ENCODE results near the gene PDE4B. TPM values are rescaled to one million over a fixed set of nuclear protein-coding genes. Genes with fewer than 3 reads are reported as not detected.

The PDE4B gene
- polyA plus RNA-seq, 1 donor (not counting 4 experiments of a cell fraction or from before 2014, with no cell fraction given) = 0.29 TPM

DNA sequence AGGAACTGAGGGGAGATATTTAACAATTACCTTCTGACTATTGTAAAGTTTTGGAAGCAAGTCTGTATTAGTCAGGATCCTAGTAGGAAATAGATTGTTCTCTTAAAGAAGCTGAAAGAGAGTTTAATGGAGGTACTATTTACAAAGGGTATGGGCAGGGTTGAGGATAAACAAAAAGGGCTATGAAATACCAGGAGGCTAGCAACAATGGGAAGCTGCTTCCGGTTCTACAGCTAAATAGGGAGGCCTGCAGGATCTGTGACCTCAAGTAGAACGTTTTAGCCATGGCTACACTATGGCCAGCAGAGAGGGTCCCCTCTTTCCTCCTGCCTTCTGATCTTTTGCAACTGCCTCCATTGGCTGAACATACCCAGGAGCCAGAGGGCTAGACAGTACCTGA is 117.7 kb downstream of the PDE4B start:
- DNase-seq (ENCODE audit: low read depth, low spot score) = no peak
- H3K27ac ChIP-seq (ENCODE audit: control insufficient read depth, insufficient read depth, low read length) = no peak overlapping the region

GRCh38 chr1:65911679-65912078 is 119.0 kb downstream of the PDE4B start:
- dilution Hi-C loops (cut with MboI; ENCODE audit: extremely low pct_ligation_motif_present, low sequenced_read_pairs) = no loop called here
- Histone ChIP-seq H3K27ac (ENCODE audit: control insufficient read depth, insufficient read depth, low read length) (no peak overlapping the region), H3K9me3 (ENCODE audit: control insufficient read depth, low read depth, low read length) (no peaks in the 10 kb centered on the region), H3K9ac (ENCODE audit: control insufficient read depth, extremely low read depth, insufficient read depth, low read length) (no peak overlapping the region), H3K27me3 (ENCODE audit: control insufficient read depth, extremely low read depth, insufficient read depth, low read length) (no peaks in the 10 kb centered on the region), H3K79me2 (ENCODE audit: control insufficient read depth, insufficient read depth, low read length) (no peaks in the 10 kb centered on the region), H3K9me1 (ENCODE audit: control insufficient read depth, extremely low read depth, insufficient read depth, low read length) (no peaks in the 10 kb centered on the region), H4K20me1 (ENCODE audit: control insufficient read depth, extremely low read depth, insufficient read depth, low read length) (no peaks in the 10 kb centered on the region), H3K4me3 (ENCODE audit: control insufficient read depth in 2 of 3, extremely low read depth in 1 of 3, insufficient read depth in 2 of 3, low read depth in 1 of 3, low read length in 3 of 3) (no peak overlapping the region), H3K36me3 (ENCODE audit: control insufficient read depth in 2 of 2, extremely low read depth in 1 of 2, insufficient read depth in 2 of 2, low read length in 2 of 2) (no peaks in the 10 kb centered on the region), H3K4me1 (ENCODE audit: control insufficient read depth, extremely low read depth, insufficient read depth, low read length) (no peaks in the 10 kb centered on the region), H2AFZ (ENCODE audit: control insufficient read depth, low read length) (no peak overlapping the region), H3K4me2 (ENCODE audit: control insufficient read depth, extremely low read depth, insufficient read depth, low read depth, low read length) (no peak overlapping the region)
- FAIRE-seq (no peak), DNase-seq (ENCODE audit: low read depth, low spot score) (no peak)
- TF ChIP-seq, protein P1, sequence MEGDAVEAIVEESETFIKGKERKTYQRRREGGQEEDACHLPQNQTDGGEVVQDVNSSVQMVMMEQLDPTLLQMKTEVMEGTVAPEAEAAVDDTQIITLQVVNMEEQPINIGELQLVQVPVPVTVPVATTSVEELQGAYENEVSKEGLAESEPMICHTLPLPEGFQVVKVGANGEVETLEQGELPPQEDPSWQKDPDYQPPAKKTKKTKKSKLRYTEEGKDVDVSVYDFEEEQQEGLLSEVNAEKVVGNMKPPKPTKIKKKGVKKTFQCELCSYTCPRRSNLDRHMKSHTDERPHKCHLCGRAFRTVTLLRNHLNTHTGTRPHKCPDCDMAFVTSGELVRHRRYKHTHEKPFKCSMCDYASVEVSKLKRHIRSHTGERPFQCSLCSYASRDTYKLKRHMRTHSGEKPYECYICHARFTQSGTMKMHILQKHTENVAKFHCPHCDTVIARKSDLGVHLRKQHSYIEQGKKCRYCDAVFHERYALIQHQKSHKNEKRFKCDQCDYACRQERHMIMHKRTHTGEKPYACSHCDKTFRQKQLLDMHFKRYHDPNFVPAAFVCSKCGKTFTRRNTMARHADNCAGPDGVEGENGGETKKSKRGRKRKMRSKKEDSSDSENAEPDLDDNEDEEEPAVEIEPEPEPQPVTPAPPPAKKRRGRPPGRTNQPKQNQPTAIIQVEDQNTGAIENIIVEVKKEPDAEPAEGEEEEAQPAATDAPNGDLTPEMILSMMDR (optimal IDR thresholded peaks at IDR 0.05 in 1 of 3, IDR thresholded peaks at IDR 0.05 in 1 of 3, conservative IDR thresholded peaks at IDR 0.05 in 1 of 3; ENCODE audit: extremely low read depth in 1 of 3, insufficient read depth in 2 of 3, low read length in 3 of 3) = no peak
- no peak for TF ChIP-seq EZH2 (IDR thresholded peaks at IDR 0.05; ENCODE audit: low read length)

More for the DNA sequence above, 117.7 kb downstream of the PDE4B start:
- Histone ChIP-seq H3K9me3 (ENCODE audit: control insufficient read depth, low read depth, low read length) (no peaks in the 10 kb centered on the region), H3K4me2 (ENCODE audit: control insufficient read depth, extremely low read depth, insufficient read depth, low read depth, low read length) (no peak overlapping the region), H4K20me1 (ENCODE audit: control insufficient read depth, extremely low read depth, insufficient read depth, low read length) (no peaks in the 10 kb centered on the region), H3K4me1 (ENCODE audit: control insufficient read depth, extremely low read depth, insufficient read depth, low read length) (no peaks in the 10 kb centered on the region), H3K27me3 (ENCODE audit: control insufficient read depth, extremely low read depth, insufficient read depth, low read length) (no peaks in the 10 kb centered on the region), H3K4me3 (ENCODE audit: control insufficient read depth in 2 of 3, extremely low read depth in 1 of 3, insufficient read depth in 2 of 3, low read depth in 1 of 3, low read length in 3 of 3) (no peak overlapping the region), H3K9ac (ENCODE audit: control insufficient read depth, extremely low read depth, insufficient read depth, low read length) (no peak overlapping the region), H3K9me1 (ENCODE audit: control insufficient read depth, extremely low read depth, insufficient read depth, low read length) (no peaks in the 10 kb centered on the region), H3K79me2 (ENCODE audit: control insufficient read depth, insufficient read depth, low read length) (no peaks in the 10 kb centered on the region), H2AFZ (ENCODE audit: control insufficient read depth, low read length) (no peak overlapping the region), H3K36me3 (ENCODE audit: control insufficient read depth in 2 of 2, extremely low read depth in 1 of 2, insufficient read depth in 2 of 2, low read length in 2 of 2) (no peaks in the 10 kb centered on the region)
- FAIRE-seq = no peak
- dilution Hi-C loops (cut with MboI; ENCODE audit: extremely low pct_ligation_motif_present, low sequenced_read_pairs) = no loop called here
- no peak for TF ChIP-seq EZH2 (IDR thresholded peaks at IDR 0.05; ENCODE audit: low read length)
- TF ChIP-seq, protein P1 (optimal IDR thresholded peaks at IDR 0.05 in 1 of 3, IDR thresholded peaks at IDR 0.05 in 1 of 3, conservative IDR thresholded peaks at IDR 0.05 in 1 of 3; ENCODE audit: extremely low read depth in 1 of 3, insufficient read depth in 2 of 3, low read length in 3 of 3) = no peak

Measured in keratinocyte (primary cell).